Gastroesophageal sphincter (tissue), 4 donors: ENCODE results near the gene WDR35. TPM values are rescaled to one million over a fixed set of nuclear protein-coding genes. Genes with fewer than 3 reads are reported as not detected.
"Not testable (repeated sequence)": the region's sequence is repeated elsewhere in the genome, so short reads cannot be mapped to it uniquely, and the experiment has no call there.

Source experiments
- ATAC-seq: fragments of 150-250 bp; one replicate; pipeline ENCODE4 v1.9.1; 2016; ENCODE audit warnings: mild to moderate bottlenecking, moderate library complexity
- H3K27ac ChIP-seq, 4 donors: fragments of 200-600 bp; sonication (generic) in 3 of 4; 1 replicate in 3 of 4; 2 replicates in 1 of 4; pipeline ENCODE4 v1.5.1; 2016 to 2019
- H3K27me3 ChIP-seq: fragments of 200-600 bp; sonication (generic); one replicate; pipeline ENCODE4 v1.5.1; 2019
- H3K36me3 ChIP-seq, 2 donors: fragments of 200-600 bp; sonication (generic); one replicate each; pipeline ENCODE4 v1.5.1; 2019; ENCODE audit warnings: control low read depth in 1 of 2
- H3K4me1 ChIP-seq, 3 donors: fragments of 200-600 bp; sonication (generic); 1 replicate in 2 of 3; 2 replicates in 1 of 3; pipeline ENCODE4 v1.5.1; 2016 to 2019; ENCODE audit warnings: control low read depth in 2 of 3
- H3K4me3 ChIP-seq, 2 donors: fragments of 200-600 bp; sonication (generic); one replicate each; pipeline ENCODE4 v1.5.1; 2019; ENCODE audit warnings: mild to moderate bottlenecking in 1 of 2, moderate library complexity in 1 of 2
- H3K9me3 ChIP-seq, 3 donors: fragments of 200-600 bp; sonication (generic); one replicate each; pipeline ENCODE4 v1.5.1; 2017 to 2019; ENCODE audit warnings: control low read depth in 2 of 3
- CTCF ChIP-seq, 4 experiments: fragments of 200-600 bp in 2 of 4; fragments of 450-650 bp in 2 of 4; sonication (generic) in 1 of 4; IDR thresholded peaks; one replicate each; pipeline ENCODE4 v1.5.1; 2017 to 2019; ENCODE audit warnings: antibody characterized with exemption in 4 of 4, mild to moderate bottlenecking in 2 of 4, moderate library complexity in 2 of 4
- EP300 ChIP-seq: sonication (generic); formaldehyde crosslinking; IDR thresholded peaks from one replicate; pipeline ENCODE4 v1.6.1; 2017; ENCODE audit warnings: antibody characterized with exemption, mild to moderate bottlenecking
- POLR2A ChIP-seq, 2 donors: fragments of 450-650 bp; IDR thresholded peaks; one replicate each; pipeline ENCODE4 v1.6.1; 2017; ENCODE audit warnings: antibody characterized with exemption in 2 of 2, mild to moderate bottlenecking in 2 of 2, moderate library complexity in 1 of 2
- POLR2AphosphoS5 ChIP-seq: sonication (generic); formaldehyde crosslinking; IDR thresholded peaks from one replicate; pipeline ENCODE4 v1.6.1; 2017; ENCODE audit warnings: antibody characterized with exemption
- WGBS, 2 donors: methylation state at CpG; one replicate each; pipeline ENCODE4 v1.1.5; 2018; ENCODE audit warnings: low coverage in 1 of 2; 5-methylcytosine and 5-hydroxymethylcytosine counted together
- total RNA-seq, 4 donors: library from RNA; depleted of rRNA; stranded (reverse); fragments of >200 nt; gene quantifications; one replicate each; pipeline ENCODE4 v1.1.0, GENCODE V29; 2016

WDR35 gene
- total RNA-seq, 4 donors from 2014 or later: 10.1 to 22.2 (median 17.7) TPM

- WGBS, 2 donors: 71 to 81% methylated on average over 3 of the region's 3 CpGs
- no peak overlapping the region for H3K4me3 ChIP-seq
- H3K27me3 ChIP-seq: no peaks in the 10 kb centered on the region
- H3K36me3 ChIP-seq: no peaks in the 10 kb centered on the region
- no peak for ATAC-seq
- no peaks in the 10 kb centered on the region for H3K9me3 ChIP-seq
- H3K27ac ChIP-seq: no peak overlapping the region
- peaks cover 14 to 61% (median 17%) of the 10 kb centered on the region in 3 donors for H3K4me1 ChIP-seq
- TF ChIP-seq EP300 (no peak), POLR2A (IDR thresholded peaks at IDR 0.05) (no peak), POLR2AphosphoS5 (no peak), CTCF (IDR thresholded peaks at IDR 0.05) (no peak)
These were observed 94.4 kb downstream of the WDR35 start for GRCh38 chr2:19895535-19895934.

- WGBS, 2 donors: 91 to 92% methylated on average over 4 of the region's 4 CpGs
- Histone ChIP-seq H3K4me1 (peaks cover 8 to 49% (median 12%) of the 10 kb centered on the region in 3 donors), H3K36me3 (no peaks in the 10 kb centered on the region), H3K27ac (no peak overlapping the region), H3K9me3 (no peaks in the 10 kb centered on the region), H3K4me3 (no peak overlapping the region), H3K27me3 (no peaks in the 10 kb centered on the region)
- no peak for ATAC-seq
- TF ChIP-seq CTCF (IDR thresholded peaks at IDR 0.05) (no peak), POLR2AphosphoS5 (no peak), POLR2A (IDR thresholded peaks at IDR 0.05) (no peak), EP300 (no peak)
These were observed 95.6 kb downstream of the WDR35 start for GRCh38 chr2:19894134-19894792.

GRCh38 chr2:19893520-19894133 lies 96.3 kb downstream of the WDR35 start:
- no peak for TF ChIP-seq EP300
- TF ChIP-seq POLR2AphosphoS5: no peak
- no peak for TF ChIP-seq CTCF (IDR thresholded peaks at IDR 0.05)
- TF ChIP-seq POLR2A (IDR thresholded peaks at IDR 0.05): no peak
- WGBS, 2 donors: 70 to 92% methylated on average over 4 of the region's 4 CpGs
- Histone ChIP-seq H3K27ac (no peak overlapping the region), H3K4me1 (peaks cover 5 to 43% (median 11%) of the 10 kb centered on the region in 3 donors), H3K4me3 (no peak overlapping the region), H3K9me3 (no peaks in the 10 kb centered on the region), H3K36me3 (no peaks in the 10 kb centered on the region), H3K27me3 (no peaks in the 10 kb centered on the region)
- no peak for ATAC-seq

DNA sequence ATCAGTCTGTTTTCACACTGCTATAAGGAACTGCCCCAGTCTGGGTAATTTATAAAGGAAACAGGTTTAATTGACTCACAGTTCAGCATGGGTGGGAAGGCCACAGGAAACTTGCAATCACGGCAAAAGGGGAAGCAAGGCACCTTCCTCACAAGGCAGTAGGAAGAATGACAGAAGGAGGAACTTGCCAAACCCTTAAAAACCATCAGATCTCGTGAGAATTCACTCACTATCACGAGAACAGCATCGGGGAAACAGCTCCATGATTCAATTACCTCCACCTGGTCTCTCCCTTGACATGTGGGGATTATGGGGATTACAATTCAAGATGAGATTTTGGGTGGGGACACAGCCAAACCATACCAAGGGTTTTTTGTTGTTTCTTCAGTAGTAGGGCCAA lies 97.9 kb downstream of the WDR35 start:
- peaks cover 0 to 27% (median 0%) of the 10 kb centered on the region in 3 donors for H3K4me1 ChIP-seq
- not testable (repeated sequence) for H3K27ac ChIP-seq, H3K27me3 ChIP-seq, H3K36me3 ChIP-seq, H3K9me3 ChIP-seq, H3K4me3 ChIP-seq, ATAC-seq
- 54 to 67% methylated on average over 4 of the region's 4 CpGs for WGBS, 2 donors

- Histone ChIP-seq H3K27ac (no peak overlapping the region), H3K27me3 (no peaks in the 10 kb centered on the region), H3K4me1 (peaks cover 0 to 10% (median 0%) of the 10 kb centered on the region in 3 donors), H3K36me3 (no peaks in the 10 kb centered on the region), H3K4me3 (no peak overlapping the region), H3K9me3 (no peaks in the 10 kb centered on the region)
- WGBS, 2 donors: 65 to 80% methylated on average over 3 of the region's 3 CpGs
- TF ChIP-seq POLR2A (IDR thresholded peaks at IDR 0.05): no peak
- no peak for ATAC-seq
These were observed 99.8 kb downstream of the WDR35 start for GRCh38 chr2:19890104-19890503.

- no peaks in the 10 kb centered on the region for H3K27me3 ChIP-seq
- peaks cover 0 to 3% (median 0%) of the 10 kb centered on the region in 3 donors for H3K4me1 ChIP-seq
- no peak overlapping the region for H3K4me3 ChIP-seq
- H3K36me3 ChIP-seq: no peaks in the 10 kb centered on the region
- TF ChIP-seq POLR2AphosphoS5 (no peak), EP300 (no peak), CTCF (IDR thresholded peaks at IDR 0.05) (no peak)
- no peak overlapping the region for H3K27ac ChIP-seq
- no peaks in the 10 kb centered on the region for H3K9me3 ChIP-seq
- ATAC-seq: no peak
- WGBS, 2 donors: 74 to 90% methylated on average over 3 to 4 of the region's 4 CpGs
These were observed 101.1 kb downstream of the WDR35 start for GRCh38 chr2:19888831-19889230.
